PFSK-1 (cell line): ENCODE results near the gene DUS1L.

Experiments
- FOXP2 ChIP-seq: optimal IDR thresholded peaks from 2 replicates; pipeline ENCODE3; 2011; ENCODE audit warnings: borderline replicate concordance, control low read depth, inconsistent platforms; ENCODE audit not compliant: insufficient read depth; ENCODE audit errors: extremely low read length, extremely low read depth
- POLR2AphosphoS5 ChIP-seq: IDR thresholded peaks from 2 replicates; pipeline ENCODE4 v1.6.1; 2012; ENCODE audit warnings: low read depth, mild to moderate bottlenecking, control low read depth, low read length, moderate library complexity
- REST ChIP-seq, 2 experiments: IDR thresholded peaks; 2 replicates each; pipeline versions ENCODE4 v1.6.1 to v1.8.0; 2011 to 2012; ENCODE audit warnings: low read depth in 2 of 2, low read length in 2 of 2, control low read depth in 1 of 2, inconsistent platforms in 1 of 2, mild to moderate bottlenecking in 1 of 2, moderate library complexity in 1 of 2; ENCODE audit not compliant: insufficient read depth in 1 of 2
- SIN3A ChIP-seq: IDR thresholded peaks from 2 replicates; pipeline ENCODE4 v1.6.1; 2012; ENCODE audit warnings: mild to moderate bottlenecking, low read length, moderate library complexity, borderline replicate concordance; ENCODE audit not compliant: insufficient read depth
- TAF1 ChIP-seq: IDR thresholded peaks from 2 replicates; pipeline ENCODE4 v1.6.1; 2012; ENCODE audit warnings: low read length, control low read depth, borderline replicate concordance; ENCODE audit not compliant: insufficient read depth

DNA sequence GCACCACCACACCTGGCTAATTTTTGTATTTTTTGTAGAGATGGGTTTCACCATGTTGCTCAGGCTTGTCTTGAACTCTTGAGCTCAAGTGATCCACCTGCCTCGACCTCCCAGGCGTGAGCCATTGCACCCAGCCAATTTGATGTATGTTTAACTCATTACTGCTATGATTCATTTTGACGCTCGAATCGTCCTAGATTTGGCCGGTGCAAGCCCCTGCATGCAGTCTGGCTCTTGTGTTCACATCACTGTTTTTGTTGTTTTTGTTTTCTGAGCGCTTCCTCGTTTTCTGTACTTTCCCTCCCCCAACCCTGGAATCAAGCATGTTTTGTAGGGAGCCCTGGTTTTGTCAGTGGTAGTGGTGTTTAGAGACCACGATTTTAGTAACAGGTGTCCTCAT is 7.8 kb upstream of the DUS1L start:
- TF ChIP-seq SIN3A (no peak), POLR2AphosphoS5 (no peak), REST (IDR thresholded peaks at IDR 0.05; ENCODE audit: insufficient read depth in 1 of 2, low read depth in 2 of 2, low read length in 2 of 2) (no peak), TAF1 (no peak), FOXP2 (no peak)
